ENCODE results near the gene PACSIN3. TPM values are rescaled to one million over a fixed set of nuclear protein-coding genes. Genes with fewer than 3 reads are reported as not detected.

The PACSIN3 gene
- total and polyA plus RNA-seq, 2 of the 8 experiments (the other 6 are each of a cell fraction or from before 2014, with no cell fraction given) = 23.8 to 47.2 TPM

DNA sequence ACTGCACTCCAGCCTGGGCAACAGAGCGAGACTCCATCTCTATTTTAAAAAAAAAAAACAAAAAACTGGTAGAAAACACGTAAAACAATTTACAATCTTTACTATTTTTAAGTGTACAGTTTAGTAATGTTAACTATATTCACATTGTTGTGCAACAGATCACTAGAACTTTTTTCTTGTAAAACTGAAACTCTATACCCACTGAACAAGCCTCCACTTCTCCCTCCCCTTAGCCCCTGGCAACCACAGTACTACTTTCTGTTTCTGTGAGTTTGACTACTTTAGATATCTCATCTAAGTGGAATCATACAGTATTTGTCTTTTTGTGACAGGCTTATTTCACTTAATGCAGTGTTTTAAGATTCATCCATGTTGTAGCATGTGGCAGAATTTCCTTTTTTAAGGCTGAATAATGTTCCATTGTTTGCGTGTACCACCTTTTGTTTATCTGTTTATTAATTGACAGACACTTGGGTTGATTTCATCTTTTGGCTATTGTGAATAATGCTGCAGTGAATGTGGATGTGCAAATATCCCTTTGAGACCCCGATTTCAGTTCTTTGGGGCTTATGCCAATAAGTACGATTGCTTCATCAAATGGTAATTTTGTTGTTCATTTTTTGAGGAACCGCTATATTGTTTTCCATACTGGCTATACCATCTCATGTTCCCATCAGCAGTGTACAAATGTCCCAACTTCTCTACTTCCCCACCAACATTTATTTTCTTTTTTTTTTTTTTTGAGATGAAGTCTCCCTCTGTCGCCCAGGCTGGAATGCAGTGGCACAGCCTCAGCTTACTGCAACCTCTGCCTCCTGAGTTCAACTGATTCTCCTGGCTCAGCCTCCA is 39.5 kb upstream of the PACSIN3 start:
- Histone ChIP-seq H3K4me2 (ENCODE audit: insufficient read depth in 1 of 2, low read depth in 2 of 2, low read length in 2 of 2) (no peak overlapping the region), H2BK120ac (replicated peaks; ENCODE audit: low read depth, low read length) (no peak overlapping the region), H3K27ac (ENCODE audit: low read depth, low read length) (no peak overlapping the region), H3K4me1 (replicated peaks in 1 of 4; ENCODE audit: control insufficient read depth in 3 of 4, insufficient read depth in 4 of 4, low read length in 3 of 4) (no peaks in the 10 kb centered on the region), H3K23me2 (ENCODE audit: low read depth, low read length) (no peaks in the 10 kb centered on the region), H2BK12ac (ENCODE audit: low read depth, low read length) (no peak overlapping the region), H2BK15ac (ENCODE audit: low read length) (no peak overlapping the region), H2AK5ac (ENCODE audit: low read depth, low read length) (no peak overlapping the region), H4K8ac (ENCODE audit: extremely low read depth, insufficient read depth, low read length) (no peak overlapping the region), H3K4me3 (ENCODE audit: extremely low read depth in 1 of 4, insufficient read depth in 2 of 4, low read depth in 3 of 4, low read length in 4 of 4) (no peak overlapping the region), H2AFZ (ENCODE audit: low read length) (no peak overlapping the region), H3K79me1 (ENCODE audit: low read depth, low read length) (no peaks in the 10 kb centered on the region), H4K20me1 (replicated peaks in 1 of 2; ENCODE audit: control insufficient read depth in 1 of 2, insufficient read depth in 2 of 2, low read length in 2 of 2) (peaks cover 0 to 2% of the 10 kb centered on the region in 2 experiments), H4K91ac (replicated peaks; ENCODE audit: insufficient read length, low read length) (no peak overlapping the region), H3K9me3 (ENCODE audit: insufficient read depth in 2 of 2, low read depth in 1 of 2, low read length in 1 of 2) (no peaks in the 10 kb centered on the region), H3K4ac (replicated peaks; ENCODE audit: insufficient read length, low read depth, low read length) (no peak overlapping the region), H3K79me2 (ENCODE audit: control insufficient read depth in 1 of 2, insufficient read depth in 2 of 2, low read length in 2 of 2) (no peaks in the 10 kb centered on the region), H4K5ac (ENCODE audit: insufficient read length, low read depth, low read length) (no peak overlapping the region), H3K56ac (replicated peaks; ENCODE audit: insufficient read length, low read depth, low read length) (no peak overlapping the region), H2BK5ac (ENCODE audit: low read depth, low read length) (no peak overlapping the region), H3K36me3 (ENCODE audit: control insufficient read depth in 2 of 4, insufficient read depth in 4 of 4, low read length in 3 of 4) (peaks cover 5 to 46% (median 27%) of the 10 kb centered on the region in 4 experiments; a peak in 7 of 8 replicates), H3K27me3 (replicated peaks in 1 of 4; ENCODE audit: control insufficient read depth in 3 of 4, extremely low read depth in 1 of 4, insufficient read depth in 3 of 4, low read length in 3 of 4) (no peaks in the 10 kb centered on the region), H3K14ac (ENCODE audit: insufficient read length) (no peak overlapping the region), H3K18ac (ENCODE audit: extremely low read depth, low read length) (no peak overlapping the region), H2BK20ac (ENCODE audit: low read length) (no peak overlapping the region), H3K23ac (ENCODE audit: insufficient read length) (no peak overlapping the region), H3K9ac (replicated peaks in 1 of 4; ENCODE audit: extremely low read depth in 1 of 4, low read depth in 3 of 4, low read length in 3 of 4) (no peak overlapping the region)
- DNase-seq (ENCODE audit: low read depth in 1 of 2, low spot score in 2 of 2) = no peak
- FAIRE-seq = no peak
- CTCF ChIA-PET (ENCODE audit: partially characterized antibody) = interaction anchor here (0.6 to 1.4 kb wide), 3 partner anchors 8 to 60 kb away, joined by 3 to 4 read pairs (median 4); no protein-coding TSS in a partner anchor
- POLR2A ChIA-PET (ENCODE audit: partially characterized antibody) = interaction anchor here (0.6 to 1.2 kb wide), 2 partner anchors 16 to 23 kb away, joined by 3 to 4 read pairs; partner anchors contain the start of gene ACP2
- no peak for TF ChIP-seq RNF2 (IDR thresholded peaks at IDR 0.05; ENCODE audit: borderline replicate concordance, low read depth, low read length, missing control alignments, poor library complexity, severe bottlenecking)
- 89% methylated on average over 6 of the region's 7 CpGs; no CpG with 5 or more reads in 1 of the 2 experiments for WGBS, 2 experiments (ENCODE audit: extremely low coverage in 1 of 2, insufficient coverage in 1 of 2, insufficient read length in 1 of 2, insufficient replicate concordance in 2 of 2, low coverage in 1 of 2, low lambda C conversion rate in 2 of 2, missing lambda C conversion rate in 1 of 2)
